NCI-H345 treated with DMSO at 0.1 percent for 48 hours (cell line): ENCODE data around the gene CD55.

Experiments
- DNase-seq: peaks from one replicate; lab custom pipeline; 2025; ENCODE audit not compliant: unreplicated experiment; lab: John Stamatoyannopoulos, UW

The CD55 gene

GRCh38 chr1:207355513-207356295, 34.2 kb downstream of the CD55 start:
- DNase-seq, result no peak

DNA sequence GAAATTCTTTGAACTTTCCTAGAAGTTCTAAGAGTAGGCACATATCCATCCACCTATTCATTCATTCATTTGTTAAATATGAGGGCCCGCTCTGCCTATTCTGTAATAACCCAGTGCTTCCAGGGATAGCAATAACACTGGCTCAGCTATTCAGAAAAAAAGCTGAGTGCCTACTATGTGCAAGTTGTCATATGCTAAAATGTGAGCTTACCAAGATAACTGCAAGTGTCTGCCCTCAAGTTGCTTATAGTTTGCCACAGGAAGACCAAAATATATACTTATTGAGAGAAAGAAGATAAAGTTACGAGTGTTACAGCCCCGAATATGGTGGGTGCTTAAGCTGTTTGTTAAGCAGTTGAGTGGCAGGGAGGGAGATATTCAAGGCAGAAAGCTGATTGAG, 39.6 kb downstream of the CD55 start:
- DNase-seq, result no peak

DNA sequence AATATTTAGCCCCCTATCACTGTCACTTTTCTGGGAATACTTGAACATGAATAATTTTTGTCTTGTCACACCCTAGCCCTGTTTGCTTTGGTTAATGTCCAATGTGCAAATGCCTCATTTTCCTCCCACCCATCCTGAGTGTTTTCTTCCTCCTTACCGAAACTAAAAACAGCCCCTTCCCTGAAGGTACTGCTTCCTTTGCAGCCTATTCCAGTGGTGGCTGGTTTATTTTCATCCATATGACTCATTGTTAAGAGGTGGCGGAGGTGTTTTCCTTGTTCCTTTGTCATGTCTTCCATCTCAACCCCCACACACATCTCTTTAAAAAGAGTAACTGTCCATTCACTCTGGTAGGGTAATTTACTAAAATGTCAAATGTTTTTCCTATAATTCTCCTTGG, 40.4 kb downstream of the CD55 start:
- no peak for DNase-seq

- no peak for DNase-seq
Observed at GRCh38 chr1:207362962-207363860, 41.7 kb downstream of the CD55 start.

DNA sequence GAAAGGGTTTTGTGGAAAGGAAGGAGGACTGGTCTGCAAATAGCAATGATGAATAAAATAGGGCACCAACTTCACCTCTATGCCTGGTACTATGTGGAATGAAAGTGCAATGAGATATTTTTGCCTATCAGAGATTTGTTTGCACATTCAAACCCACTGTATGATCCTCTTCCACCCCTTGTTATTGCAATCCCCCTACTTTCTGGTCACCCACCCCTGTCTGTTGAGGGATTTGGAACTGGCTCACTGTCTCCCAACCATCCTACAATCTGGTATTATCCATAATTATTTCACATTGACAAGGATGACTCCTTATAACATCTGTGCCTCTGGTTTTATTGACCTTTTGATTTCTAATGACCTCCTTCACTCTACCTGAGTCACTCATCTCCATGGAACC, 42.4 kb downstream of the CD55 start:
- DNase-seq, result no peak

DNA sequence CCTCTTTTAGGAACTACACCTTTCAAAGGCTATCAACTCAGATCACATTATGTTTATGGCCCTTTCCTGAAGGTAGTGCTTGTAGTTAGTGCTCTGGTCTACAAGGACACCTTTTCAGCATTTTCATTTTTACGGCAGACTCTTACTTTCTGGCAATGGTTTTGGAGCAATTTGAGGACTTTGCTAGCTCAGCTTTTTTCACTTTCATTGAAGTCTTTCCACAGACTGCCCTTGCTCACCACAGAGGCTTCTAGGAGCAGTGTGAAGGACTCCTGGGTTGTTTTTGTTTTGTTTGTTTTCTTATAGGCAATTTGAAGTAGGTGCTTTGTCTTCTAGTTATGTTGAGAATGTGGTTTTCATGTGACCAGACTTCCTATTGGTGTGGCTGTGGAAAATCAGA, 43.1 kb downstream of the CD55 start:
- no peak for DNase-seq

- DNase-seq, result no peak
Observed at GRCh38 chr1:207365063-207365462, 43.6 kb downstream of the CD55 start.

- DNase-seq, result no peak
Observed at GRCh38 chr1:207366022-207366421, 44.5 kb downstream of the CD55 start.

- no peak for DNase-seq
Observed at GRCh38 chr1:207388721-207389120, 67.2 kb downstream of the CD55 start.

GRCh38 chr1:207389728-207390464, 68.4 kb downstream of the CD55 start:
- no peak for DNase-seq

DNA sequence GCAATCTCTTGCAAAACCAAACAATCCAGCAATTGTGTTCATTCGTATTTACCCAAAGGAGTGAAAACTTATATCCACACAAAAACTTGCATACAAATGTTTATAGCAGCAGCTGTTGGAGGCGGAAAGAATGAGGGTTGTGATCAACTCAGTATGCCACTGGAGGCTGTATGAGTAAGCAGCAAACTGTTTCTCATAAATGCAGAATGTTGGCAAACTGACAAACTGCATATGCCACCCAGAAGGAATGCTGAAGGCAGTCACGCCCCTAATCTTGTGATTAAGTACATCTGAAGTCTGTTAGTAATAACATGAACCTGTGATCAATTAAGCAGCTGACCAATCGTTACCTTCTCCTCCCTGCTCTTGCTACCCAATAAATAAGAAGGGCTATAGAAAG, 72.1 kb downstream of the CD55 start:
- no peak for DNase-seq

- DNase-seq, result no peak
Observed at GRCh38 chr1:207396168-207396746, 74.8 kb downstream of the CD55 start.

DNA sequence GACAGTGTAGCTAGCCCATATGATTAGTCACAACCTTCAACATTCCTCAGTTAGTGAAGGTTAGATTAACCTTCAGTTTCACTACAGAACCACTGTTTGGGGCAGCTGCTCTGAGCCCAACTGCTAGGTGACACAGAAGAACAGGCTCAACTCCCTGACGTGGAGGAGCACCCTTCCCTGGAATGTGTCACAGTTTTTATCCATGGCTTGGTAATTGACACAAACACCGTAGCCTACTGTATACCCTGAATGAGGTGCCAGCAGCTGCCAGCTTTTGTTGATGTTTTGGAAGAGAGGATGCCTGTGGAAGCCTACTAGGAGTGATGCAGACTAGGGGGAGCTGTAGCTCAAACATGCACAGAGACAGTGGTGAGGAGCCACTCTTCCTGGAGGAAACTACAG, 76.0 kb downstream of the CD55 start:
- no peak for DNase-seq

- no peak for DNase-seq
Observed at GRCh38 chr1:207398986-207399385, 77.5 kb downstream of the CD55 start.

DNA sequence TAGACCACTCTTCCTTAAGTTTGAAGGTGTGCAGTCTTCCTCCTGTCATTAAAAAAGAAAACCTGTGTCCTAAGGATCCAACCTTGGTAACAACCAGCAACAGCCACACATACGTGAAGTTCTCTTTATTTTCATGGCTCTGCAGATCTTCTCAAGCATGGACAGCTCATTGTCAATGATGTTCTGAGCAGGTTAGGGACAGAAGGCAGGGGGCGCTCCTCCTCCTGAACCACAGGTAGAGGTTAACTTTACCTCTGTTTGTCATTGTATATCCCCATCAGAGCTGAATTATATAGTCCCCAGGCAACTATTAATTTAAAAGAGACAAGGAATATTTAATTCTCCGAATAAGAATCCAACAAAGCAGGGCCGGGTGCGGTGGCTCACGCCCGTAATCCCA, 80.1 kb downstream of the CD55 start:
- no peak for DNase-seq

DNA sequence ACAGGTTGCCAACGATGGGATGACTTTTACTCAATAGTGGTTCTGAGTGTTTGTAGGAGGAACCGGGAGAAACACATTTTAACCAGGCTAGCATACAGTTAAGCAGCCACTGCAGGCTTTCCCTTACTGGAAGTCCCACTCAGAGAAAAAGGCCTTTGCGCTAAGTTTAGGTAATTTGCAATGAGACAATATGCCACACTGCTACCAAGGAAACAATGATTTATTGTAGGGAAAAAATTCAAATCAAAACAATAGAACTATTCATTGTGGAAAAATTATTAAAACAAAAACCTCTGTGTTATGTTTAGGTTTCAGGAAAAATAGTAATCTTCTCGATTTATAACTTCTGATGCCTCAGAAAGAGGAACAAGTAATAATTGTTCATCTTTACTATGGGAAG, 81.3 kb downstream of the CD55 start:
- DNase-seq, result no peak

DNA sequence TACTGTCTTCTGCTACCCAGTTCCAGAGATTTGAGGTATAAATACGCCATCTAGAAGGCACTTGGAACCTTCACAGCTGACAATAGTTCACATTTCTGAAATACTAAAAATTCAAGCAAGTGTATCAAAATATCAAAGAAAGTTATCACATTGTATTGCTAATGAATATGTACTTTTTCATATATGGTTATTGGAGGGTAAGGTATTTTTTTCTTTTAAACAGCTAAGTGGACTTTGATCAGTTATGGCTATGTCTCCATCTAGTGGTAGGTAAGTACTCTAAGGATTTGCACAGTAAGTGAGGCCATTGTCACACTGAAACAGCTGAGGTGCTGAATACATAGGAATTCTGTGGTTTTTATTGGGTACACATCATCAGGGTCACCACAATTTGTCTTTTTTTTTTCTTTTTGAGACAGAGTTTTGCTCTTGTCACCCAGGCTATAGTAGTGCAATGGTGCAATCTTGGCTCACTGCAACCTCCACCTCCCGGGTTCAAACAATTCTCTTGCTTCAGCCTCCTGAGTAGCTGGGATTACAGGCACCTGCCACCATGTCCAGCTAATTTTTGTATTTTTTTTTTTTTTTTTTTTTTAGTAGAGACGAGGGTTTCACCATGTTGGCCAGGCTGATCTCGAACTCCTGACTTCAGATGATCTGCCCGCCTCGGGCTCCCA, 83.5 kb downstream of the CD55 start:
- DNase-seq, result peak; percentile 59

- no peak for DNase-seq
Observed at GRCh38 chr1:207405814-207406213, 84.3 kb downstream of the CD55 start.

GRCh38 chr1:207407655-207408260, 86.3 kb downstream of the CD55 start:
- DNase-seq, result no peak
